Measurements from ENCODE around the gene FOXO3. TPM values are rescaled to one million over a fixed set of nuclear protein-coding genes. Genes with fewer than 3 reads are reported as not detected.
A peak's percentile ranks its signal among the peaks of the same experiment; 100 is the strongest.

The FOXO3 gene
- 60.3 and 62.9 TPM in 2 replicates for total RNA-seq
- long read RNA-seq, full-length matches to known transcripts, result 31 of 99 reads
- long read RNA-seq, partial matches to known transcripts, result 37 of 99 reads
- long read RNA-seq, other reads (novel, unspliced or antisense), result 31 of 99 reads

DNA sequence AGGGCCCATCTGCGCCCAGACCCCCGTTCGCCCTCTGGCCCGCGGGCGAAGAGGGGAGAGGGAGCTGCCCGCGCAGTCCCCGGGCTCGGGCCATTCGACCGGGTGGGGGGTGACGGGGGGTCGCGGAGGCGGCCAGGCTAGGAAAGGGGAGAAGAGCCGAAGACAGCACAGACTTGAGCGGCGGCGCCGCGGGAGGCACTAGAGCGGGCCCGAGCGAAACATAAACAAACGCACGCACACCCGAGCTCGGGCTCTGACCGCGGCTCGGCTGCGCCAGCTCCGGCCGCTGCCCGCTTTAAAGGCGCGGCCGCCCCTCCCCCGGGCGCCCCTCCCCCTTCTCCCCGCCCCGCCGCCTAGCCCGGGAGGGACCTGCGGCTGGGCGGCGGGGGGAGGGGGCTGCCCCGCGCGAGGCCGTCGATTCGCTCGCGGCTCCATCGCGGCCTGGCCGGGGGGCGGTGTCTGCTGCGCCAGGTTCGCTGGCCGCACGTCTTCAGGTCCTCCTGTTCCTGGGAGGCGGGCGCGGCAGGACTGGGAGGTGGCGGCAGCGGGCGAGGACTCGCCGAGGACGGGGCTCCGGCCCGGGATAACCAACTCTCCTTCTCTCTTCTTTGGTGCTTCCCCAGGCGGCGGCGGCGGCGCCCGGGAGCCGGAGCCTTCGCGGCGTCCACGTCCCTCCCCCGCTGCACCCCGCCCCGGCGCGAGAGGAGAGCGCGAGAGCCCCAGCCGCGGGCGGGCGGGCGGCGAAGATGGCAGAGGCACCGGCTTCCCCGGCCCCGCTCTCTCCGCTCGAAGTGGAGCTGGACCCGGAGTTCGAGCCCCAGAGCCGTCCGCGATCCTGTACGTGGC lies at the start of gene FOXO3:
Gene FOXO3, plus strand, starts transcription at position 455 of the 846 bp plus-strand sequence. Its CDS starts 292 bp downstream, at position 747.
- Mint-ChIP-seq H3K4me3 (ENCODE audit: unreplicated experiment) (peak within 1 kb of the TSS; percentile 94), H3K27me3 (ENCODE audit: unreplicated experiment) (no peaks in the 10 kb centered on the region), H3K27ac (ENCODE audit: unreplicated experiment) (peak within 1 kb of the TSS; percentile 93), H3K9me3 (ENCODE audit: unreplicated experiment) (no peaks in the 10 kb centered on the region), H3K4me1 (ENCODE audit: unreplicated experiment) (peaks cover 45% of the 10 kb centered on the region), H3K36me3 (ENCODE audit: unreplicated experiment) (no peaks in the 10 kb centered on the region)
- peak; percentile 95 for DNase-seq (ENCODE audit: extremely low spot score, unreplicated experiment)
- TF ChIP-seq, protein P1, sequence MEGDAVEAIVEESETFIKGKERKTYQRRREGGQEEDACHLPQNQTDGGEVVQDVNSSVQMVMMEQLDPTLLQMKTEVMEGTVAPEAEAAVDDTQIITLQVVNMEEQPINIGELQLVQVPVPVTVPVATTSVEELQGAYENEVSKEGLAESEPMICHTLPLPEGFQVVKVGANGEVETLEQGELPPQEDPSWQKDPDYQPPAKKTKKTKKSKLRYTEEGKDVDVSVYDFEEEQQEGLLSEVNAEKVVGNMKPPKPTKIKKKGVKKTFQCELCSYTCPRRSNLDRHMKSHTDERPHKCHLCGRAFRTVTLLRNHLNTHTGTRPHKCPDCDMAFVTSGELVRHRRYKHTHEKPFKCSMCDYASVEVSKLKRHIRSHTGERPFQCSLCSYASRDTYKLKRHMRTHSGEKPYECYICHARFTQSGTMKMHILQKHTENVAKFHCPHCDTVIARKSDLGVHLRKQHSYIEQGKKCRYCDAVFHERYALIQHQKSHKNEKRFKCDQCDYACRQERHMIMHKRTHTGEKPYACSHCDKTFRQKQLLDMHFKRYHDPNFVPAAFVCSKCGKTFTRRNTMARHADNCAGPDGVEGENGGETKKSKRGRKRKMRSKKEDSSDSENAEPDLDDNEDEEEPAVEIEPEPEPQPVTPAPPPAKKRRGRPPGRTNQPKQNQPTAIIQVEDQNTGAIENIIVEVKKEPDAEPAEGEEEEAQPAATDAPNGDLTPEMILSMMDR (IDR thresholded peaks at IDR 0.05), result peak; percentile 2

DNA sequence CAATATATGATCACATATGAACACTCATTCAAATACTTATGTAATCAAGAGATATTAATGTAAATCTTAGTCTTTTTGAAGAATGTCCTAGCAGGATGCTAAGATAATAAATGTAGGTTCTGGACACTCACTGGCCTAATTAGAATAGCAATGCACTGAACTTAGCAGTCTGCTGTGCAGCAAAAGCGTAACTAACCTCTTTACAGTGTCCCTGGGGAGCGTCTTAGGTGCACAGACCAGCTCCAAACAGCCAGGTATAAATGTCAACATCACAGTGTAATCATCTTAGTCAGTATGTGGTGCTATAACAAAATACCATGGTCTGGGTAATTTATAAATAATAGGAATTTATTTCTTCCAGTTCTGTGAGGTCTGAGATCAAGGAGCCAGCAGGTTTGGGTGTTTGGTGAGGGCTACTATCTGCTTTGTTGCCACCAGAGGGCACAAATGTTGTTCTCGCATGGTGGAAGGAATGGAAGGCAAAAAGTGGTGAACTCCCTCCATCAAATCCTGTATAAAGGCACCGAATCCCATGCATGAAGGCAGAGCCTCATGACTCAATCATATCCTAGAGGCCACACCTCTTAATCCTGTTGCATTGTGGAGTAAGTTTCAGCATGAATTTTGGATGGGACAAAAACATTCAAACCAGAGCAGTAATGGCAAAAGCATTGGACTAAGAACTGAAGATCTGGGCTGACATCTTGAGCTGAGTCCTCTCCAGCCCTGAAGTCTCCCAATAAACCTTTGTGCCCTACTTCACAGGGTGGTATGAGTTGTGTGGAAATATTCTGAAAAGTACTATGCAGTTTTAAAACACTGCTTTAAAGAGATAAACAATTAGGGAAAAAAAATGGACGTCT lies 41.8 kb upstream of the FOXO3 start:
- no peak overlapping the region for H3K27ac Mint-ChIP-seq (ENCODE audit: unreplicated experiment)
- H3K9me3 Mint-ChIP-seq (ENCODE audit: unreplicated experiment), result no peaks in the 10 kb centered on the region
- H3K4me1 Mint-ChIP-seq (ENCODE audit: unreplicated experiment), result peaks cover 2% of the 10 kb centered on the region
- no peak overlapping the region for H3K4me3 Mint-ChIP-seq (ENCODE audit: unreplicated experiment)
- H3K36me3 Mint-ChIP-seq (ENCODE audit: unreplicated experiment), result peaks cover 7% of the 10 kb centered on the region
- TF ChIP-seq, protein P1 (IDR thresholded peaks at IDR 0.05), result peak; percentile 51
- DNase-seq (ENCODE audit: extremely low spot score, unreplicated experiment), result no peak
- H3K27me3 Mint-ChIP-seq (ENCODE audit: unreplicated experiment), result no peaks in the 10 kb centered on the region

DNA sequence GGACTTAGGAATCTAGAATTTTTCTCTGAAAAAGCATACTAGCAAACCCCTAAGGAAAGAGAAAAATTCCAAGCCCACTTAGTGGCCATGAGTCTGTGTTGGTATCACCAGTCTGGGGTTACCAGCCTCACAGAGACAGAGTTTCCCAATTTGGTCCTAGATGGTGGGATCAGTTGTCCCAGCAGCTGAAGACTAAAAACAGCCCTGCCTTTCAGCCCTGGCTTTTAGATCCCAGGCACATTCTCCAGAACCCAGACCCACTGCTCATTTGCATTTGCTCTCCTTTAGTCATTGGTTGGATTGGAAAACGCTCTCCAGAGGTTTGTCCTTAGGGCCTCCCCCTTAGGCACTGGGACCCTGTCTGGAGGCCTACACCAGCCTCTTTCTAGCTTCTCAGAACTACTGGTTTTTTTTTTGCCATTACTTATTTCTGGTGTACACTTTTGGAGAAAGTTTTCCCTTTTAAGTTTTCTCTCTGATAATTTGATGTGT lies 39.1 kb upstream of the FOXO3 start:
- Mint-ChIP-seq H3K27me3 (ENCODE audit: unreplicated experiment) (no peaks in the 10 kb centered on the region), H3K27ac (ENCODE audit: unreplicated experiment) (no peak overlapping the region), H3K36me3 (ENCODE audit: unreplicated experiment) (peaks cover 5% of the 10 kb centered on the region), H3K9me3 (ENCODE audit: unreplicated experiment) (no peaks in the 10 kb centered on the region), H3K4me3 (ENCODE audit: unreplicated experiment) (no peak overlapping the region), H3K4me1 (ENCODE audit: unreplicated experiment) (peaks cover 12% of the 10 kb centered on the region)
- no peak for DNase-seq (ENCODE audit: extremely low spot score, unreplicated experiment)
- TF ChIP-seq, protein P1 (IDR thresholded peaks at IDR 0.05), result no peak

DNA sequence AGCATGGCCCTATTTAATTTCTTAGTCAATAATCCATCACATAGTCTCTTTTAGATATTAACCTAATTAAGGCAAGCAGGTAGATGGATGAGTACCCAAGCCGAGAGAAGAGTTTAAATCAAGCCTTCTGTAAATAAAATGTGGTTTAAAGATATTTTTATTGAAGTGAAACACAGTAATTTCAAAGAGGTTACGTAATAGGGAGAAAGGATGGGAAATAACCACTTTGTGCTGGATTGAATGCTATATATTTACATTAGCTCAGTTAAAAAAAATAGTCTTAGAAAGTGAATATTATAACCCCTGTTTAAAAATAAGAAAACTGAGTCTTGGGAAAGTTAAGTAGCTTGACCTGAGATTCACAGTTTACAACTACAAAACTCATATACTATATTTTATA lies 37.0 kb upstream of the FOXO3 start:
- DNase-seq (ENCODE audit: extremely low spot score, unreplicated experiment), result no peak
- Mint-ChIP-seq H3K27ac (ENCODE audit: unreplicated experiment) (no peak overlapping the region), H3K9me3 (ENCODE audit: unreplicated experiment) (no peaks in the 10 kb centered on the region), H3K36me3 (ENCODE audit: unreplicated experiment) (peaks cover 5% of the 10 kb centered on the region), H3K27me3 (ENCODE audit: unreplicated experiment) (no peaks in the 10 kb centered on the region), H3K4me3 (ENCODE audit: unreplicated experiment) (no peak overlapping the region), H3K4me1 (ENCODE audit: unreplicated experiment) (peaks cover 12% of the 10 kb centered on the region)
- TF ChIP-seq, protein P1 (IDR thresholded peaks at IDR 0.05), result no peak

Data from osteocyte (in vitro differentiated cells).